ENCODE results near the gene ADAM12. TPM values are rescaled to one million over a fixed set of nuclear protein-coding genes. Genes with fewer than 3 reads are reported as not detected.

The ADAM12 gene
- total RNA-seq, 1 experiment from 2014 or later = not detected

DNA sequence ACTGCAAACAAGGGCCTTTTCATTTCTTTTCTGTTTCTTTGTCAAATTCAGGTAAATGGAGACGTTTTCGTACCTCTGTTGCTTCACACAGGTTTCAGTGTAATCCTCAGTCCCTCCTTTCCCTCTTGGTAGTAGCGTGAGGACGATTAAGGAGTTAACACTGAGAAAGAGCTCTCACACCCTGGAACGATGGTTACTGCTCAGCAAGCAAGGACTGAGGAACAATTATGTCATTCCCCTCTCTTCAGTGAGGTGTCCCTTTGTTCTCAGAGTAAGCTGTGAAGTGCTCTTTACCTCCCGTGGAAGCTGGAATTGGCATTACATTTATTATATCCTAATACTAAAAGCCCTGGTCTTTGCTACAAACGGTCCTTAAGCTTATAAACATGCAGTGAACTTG lies 396.0 kb downstream of the ADAM12 start:
- ChIA-PET RAD21 (ENCODE audit: low non-redundant PET in 1 of 2, low total read pairs in 2 of 2, uncharacterized antibody in 2 of 2, unreplicated experiment in 2 of 2) (no interaction called here), POLR2A (no interaction called here), CTCF (no interaction called here)
- TF ChIP-seq ELF1 (IDR thresholded peaks at IDR 0.05; ENCODE audit: borderline replicate concordance, low read depth) (no peak), EGR1 (IDR thresholded peaks at IDR 0.05; ENCODE audit: low read depth) (no peak), JUND (IDR thresholded peaks at IDR 0.05) (no peak), SP1 (IDR thresholded peaks at IDR 0.05; ENCODE audit: low read depth) (no peak), YY1 (IDR thresholded peaks at IDR 0.05; ENCODE audit: extremely low read depth, insufficient replicate concordance, low read depth, low read length) (no peak), SRF (IDR thresholded peaks at IDR 0.05; ENCODE audit: low read depth) (no peak), POLR2AphosphoS5 (IDR thresholded peaks at IDR 0.05; ENCODE audit: low read depth, low read length) (no peak), CBX3 (IDR thresholded peaks at IDR 0.05; ENCODE audit: low read depth) (no peak), ZNF274 (IDR thresholded peaks at IDR 0.05; ENCODE audit: low read depth, low read length) (no peak), SIN3A (IDR thresholded peaks at IDR 0.05; ENCODE audit: low read depth) (no peak), FOSL1 (IDR thresholded peaks at IDR 0.05; ENCODE audit: low read depth) (no peak)
- TF ChIP-seq, protein P1, sequence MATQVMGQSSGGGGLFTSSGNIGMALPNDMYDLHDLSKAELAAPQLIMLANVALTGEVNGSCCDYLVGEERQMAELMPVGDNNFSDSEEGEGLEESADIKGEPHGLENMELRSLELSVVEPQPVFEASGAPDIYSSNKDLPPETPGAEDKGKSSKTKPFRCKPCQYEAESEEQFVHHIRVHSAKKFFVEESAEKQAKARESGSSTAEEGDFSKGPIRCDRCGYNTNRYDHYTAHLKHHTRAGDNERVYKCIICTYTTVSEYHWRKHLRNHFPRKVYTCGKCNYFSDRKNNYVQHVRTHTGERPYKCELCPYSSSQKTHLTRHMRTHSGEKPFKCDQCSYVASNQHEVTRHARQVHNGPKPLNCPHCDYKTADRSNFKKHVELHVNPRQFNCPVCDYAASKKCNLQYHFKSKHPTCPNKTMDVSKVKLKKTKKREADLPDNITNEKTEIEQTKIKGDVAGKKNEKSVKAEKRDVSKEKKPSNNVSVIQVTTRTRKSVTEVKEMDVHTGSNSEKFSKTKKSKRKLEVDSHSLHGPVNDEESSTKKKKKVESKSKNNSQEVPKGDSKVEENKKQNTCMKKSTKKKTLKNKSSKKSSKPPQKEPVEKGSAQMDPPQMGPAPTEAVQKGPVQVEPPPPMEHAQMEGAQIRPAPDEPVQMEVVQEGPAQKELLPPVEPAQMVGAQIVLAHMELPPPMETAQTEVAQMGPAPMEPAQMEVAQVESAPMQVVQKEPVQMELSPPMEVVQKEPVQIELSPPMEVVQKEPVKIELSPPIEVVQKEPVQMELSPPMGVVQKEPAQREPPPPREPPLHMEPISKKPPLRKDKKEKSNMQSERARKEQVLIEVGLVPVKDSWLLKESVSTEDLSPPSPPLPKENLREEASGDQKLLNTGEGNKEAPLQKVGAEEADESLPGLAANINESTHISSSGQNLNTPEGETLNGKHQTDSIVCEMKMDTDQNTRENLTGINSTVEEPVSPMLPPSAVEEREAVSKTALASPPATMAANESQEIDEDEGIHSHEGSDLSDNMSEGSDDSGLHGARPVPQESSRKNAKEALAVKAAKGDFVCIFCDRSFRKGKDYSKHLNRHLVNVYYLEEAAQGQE (IDR thresholded peaks at IDR 0.05; ENCODE audit: low read depth) = no peak
- TF ChIP-seq, protein P2, sequence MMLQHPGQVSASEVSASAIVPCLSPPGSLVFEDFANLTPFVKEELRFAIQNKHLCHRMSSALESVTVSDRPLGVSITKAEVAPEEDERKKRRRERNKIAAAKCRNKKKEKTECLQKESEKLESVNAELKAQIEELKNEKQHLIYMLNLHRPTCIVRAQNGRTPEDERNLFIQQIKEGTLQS (IDR thresholded peaks at IDR 0.05) = no peak
- Histone ChIP-seq H3K27ac (ENCODE audit: low read depth, low read length) (no peak overlapping the region), H3K79me2 (ENCODE audit: insufficient read depth, low read length) (no peaks in the 10 kb centered on the region), H3K4me2 (ENCODE audit: low read length) (no peak overlapping the region), H3K4me1 (ENCODE audit: control insufficient read depth in 1 of 2, insufficient read depth in 2 of 2, low read length in 2 of 2) (no peaks in the 10 kb centered on the region), H3K9ac (ENCODE audit: low read length) (no peak overlapping the region), H3K27me3 (ENCODE audit: insufficient read depth, low read length) (no peaks in the 10 kb centered on the region), H4K20me1 (ENCODE audit: insufficient read depth) (no peaks in the 10 kb centered on the region), H3K9me2 (ENCODE audit: insufficient read depth) (no peaks in the 10 kb centered on the region), H2AFZ (ENCODE audit: low read depth, low read length, poor library complexity, severe bottlenecking) (no peak overlapping the region), H3K9me3 (ENCODE audit: control insufficient read depth in 1 of 2, insufficient read depth in 1 of 2, low read depth in 1 of 2, low read length in 2 of 2) (no peaks in the 10 kb centered on the region), H3K4me3 (replicated peaks in 1 of 2; ENCODE audit: low read depth in 1 of 2, low read length in 2 of 2) (no peak overlapping the region), H3K36me3 (ENCODE audit: control insufficient read depth in 1 of 2, insufficient read depth in 2 of 2, low read length in 2 of 2) (no peaks in the 10 kb centered on the region)
- ATAC-seq = no peak
- intact Hi-C loops (cut with micrococcal nuclease) = no loop called here
- no TSS peak for BruUV-seq (replicated peaks)
- DNase-seq (ENCODE audit: low read depth, low spot score) = no peak
